Endothelial cell of umbilical vein (primary cell): ENCODE data around the gene CHM.

ENCODE experiments used
- CTCF ChIP-seq, 2 donors: IDR thresholded peaks; 1 replicate in 1 of 2; 2 replicates in 1 of 2; pipeline ENCODE4 v1.5.1; 2011; ENCODE audit warnings: low read length in 2 of 2, mild to moderate bottlenecking in 2 of 2, moderate library complexity in 2 of 2, control low read depth in 1 of 2, inconsistent platforms in 1 of 2, low read depth in 1 of 2; ENCODE audit not compliant: insufficient read depth in 1 of 2; ENCODE audit errors: extremely low read depth in 1 of 2
- MAX ChIP-seq: IDR thresholded peaks from 2 replicates; pipeline ENCODE4 v1.6.1; 2011; ENCODE audit not compliant: insufficient read depth, insufficient read length
- POLR2A ChIP-seq: IDR thresholded peaks from 2 replicates; pipeline ENCODE4 v1.6.1; 2012; ENCODE audit warnings: low read depth, mild to moderate bottlenecking, control low read depth, low read length
- POLR2AphosphoS5 ChIP-seq: IDR thresholded peaks from 2 replicates; pipeline ENCODE4 v1.6.1; 2012; ENCODE audit warnings: low read depth, mild to moderate bottlenecking, control low read depth, low read length, moderate library complexity; ENCODE audit not compliant: insufficient read depth

GRCh38 chrX:85963736-85964135 is 83.6 kb downstream of the CHM start:
- TF ChIP-seq POLR2A (no peak), CTCF (IDR thresholded peaks at IDR 0.05; ENCODE audit: extremely low read depth in 1 of 2, insufficient read depth in 1 of 2, low read depth in 1 of 2, low read length in 2 of 2) (no peak), POLR2AphosphoS5 (no peak), MAX (no peak)
